NT2/D1 (cell line): ENCODE measurements around the gene BRMS1.

ENCODE experiments used
- SUZ12 ChIP-seq: IDR thresholded peaks from 2 replicates; pipeline ENCODE4 v1.6.1; 2011; ENCODE audit not compliant: insufficient read length, insufficient read depth; ENCODE audit errors: extremely low read depth
- YY1 ChIP-seq: IDR thresholded peaks from 2 replicates; pipeline ENCODE4 v1.6.1; 2011; ENCODE audit not compliant: insufficient read length, insufficient read depth
- ZNF274 ChIP-seq: IDR thresholded peaks from 2 replicates; pipeline ENCODE4 v1.6.1; 2011; ENCODE audit warnings: mild to moderate bottlenecking, low read depth, low read length

DNA sequence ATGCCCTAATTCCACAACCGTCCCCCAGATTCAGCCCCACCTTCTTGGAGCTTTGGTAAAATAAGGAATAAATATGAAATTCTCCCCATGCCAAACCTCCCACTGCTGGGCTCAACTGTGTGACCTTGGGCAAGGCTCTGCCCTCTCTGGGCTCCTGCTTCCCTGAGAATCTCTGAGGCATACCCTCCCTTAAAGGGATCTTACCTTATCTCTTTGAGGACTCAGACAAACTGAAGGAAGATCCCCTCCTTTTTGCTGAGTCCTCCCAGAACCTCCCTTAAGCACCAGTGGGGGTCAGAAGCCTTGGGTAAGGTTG is 30.8 kb downstream of the BRMS1 start:
- no peak for TF ChIP-seq YY1
- no peak for TF ChIP-seq ZNF274
- TF ChIP-seq SUZ12: no peak
